T-cell (primary cell): Measurements from ENCODE around the gene ARHGEF12. TPM values are rescaled to one million over a fixed set of nuclear protein-coding genes. Genes with fewer than 3 reads are reported as not detected.

ENCODE experiments used
- ATAC-seq, 4 experiments: fragments of 200-7000 bp in 3 of 4; fragments of 150-1000 bp in 1 of 4; cut with Tn5 transposase; replicated peaks in 1 of 4; 1 replicate in 3 of 4; 2 replicates in 1 of 4; pipeline ENCODE4 v1.10.0; 2021; ENCODE audit warnings: moderate library complexity in 3 of 4, mild to moderate bottlenecking in 2 of 4, moderate number of reproducible peaks in 1 of 4
- CTCF ChIA-PET, 2 donors: fragments of 300-600 bp; sonication (Branson Sonifier 250); formaldehyde crosslinking; loops; one replicate each; lab custom pipeline; 2022; ENCODE audit warnings: antibody characterized with exemption in 2 of 2; lab: Charles Lee
- POLR2A ChIA-PET, 2 donors: fragments of 300-600 bp; sonication (Branson Sonifier 250); formaldehyde crosslinking; loops; one replicate each; lab custom pipeline; 2022; ENCODE audit warnings: antibody characterized with exemption in 2 of 2; lab: Charles Lee
- DNase-seq, 35 experiments: peaks; one replicate each; pipeline versions ENCODE4 v3.0.0 to v3.0.0-alpha.2; 2013 to 2023
- H3K27ac ChIP-seq: one replicate; pipeline ENCODE4 v1.5.1; 2013; ENCODE audit warnings: low read length
- H3K27me3 ChIP-seq, 2 experiments: replicated peaks in 1 of 2; 1 replicate in 1 of 2; 2 replicates in 1 of 2; pipeline versions ENCODE4 v1.6.1 to v1.7.0; 2013; ENCODE audit warnings: low read length in 1 of 2, mixed read lengths in 1 of 2; ENCODE audit not compliant: control insufficient read depth in 2 of 2, insufficient read depth in 2 of 2; ENCODE audit errors: extremely low read depth in 1 of 2
- H3K36me3 ChIP-seq, 2 donors: 1 replicate in 1 of 2; 2 replicates in 1 of 2; pipeline versions ENCODE4 v1.6.1 to v1.7.0; 2013; ENCODE audit warnings: low read length in 1 of 2; ENCODE audit not compliant: control insufficient read depth in 2 of 2, insufficient read depth in 1 of 2; ENCODE audit errors: extremely low read depth in 1 of 2
- H3K4me1 ChIP-seq, 2 experiments: 1 replicate in 1 of 2; 2 replicates in 1 of 2; pipeline versions ENCODE4 v1.6.1 to v1.7.0; 2013; ENCODE audit warnings: low read length in 2 of 2, mixed read lengths in 1 of 2; ENCODE audit not compliant: insufficient read depth in 2 of 2, control insufficient read depth in 1 of 2; ENCODE audit errors: extremely low read depth in 1 of 2
- H3K4me3 ChIP-seq, 2 donors: 1 replicate in 1 of 2; 2 replicates in 1 of 2; pipeline versions ENCODE4 v1.5.1 to v1.7.0; 2013; ENCODE audit warnings: mild to moderate bottlenecking in 2 of 2, low read length in 1 of 2, moderate library complexity in 1 of 2; ENCODE audit not compliant: control insufficient read depth in 1 of 2; ENCODE audit errors: extremely low read depth in 1 of 2
- H3K9me3 ChIP-seq: 2 replicates; pipeline ENCODE4 v1.7.0; 2013
- H3K27ac Mint-ChIP-seq, 2 donors: one replicate each; pipeline ENCODE4 v1.8.0; 2020 to 2021; ENCODE audit warnings: mild to moderate bottlenecking in 2 of 2, mixed read lengths in 2 of 2
- H3K27me3 Mint-ChIP-seq, 2 donors: one replicate each; pipeline ENCODE4 v1.8.0; 2021 to 2022; ENCODE audit warnings: mixed read lengths in 2 of 2
- H3K36me3 Mint-ChIP-seq: one replicate; pipeline ENCODE4 v1.8.0; 2021; ENCODE audit warnings: mixed read lengths
- H3K4me1 Mint-ChIP-seq, 3 donors: one replicate each; pipeline ENCODE4 v1.8.0; 2020 to 2022; ENCODE audit warnings: mixed read lengths in 3 of 3, mild to moderate bottlenecking in 1 of 3
- H3K4me3 Mint-ChIP-seq, 3 donors: one replicate each; pipeline ENCODE4 v1.8.0; 2020 to 2022; ENCODE audit warnings: mild to moderate bottlenecking in 3 of 3, mixed read lengths in 3 of 3, moderate library complexity in 3 of 3
- H3K9me3 Mint-ChIP-seq, 3 donors: one replicate each; pipeline ENCODE4 v1.8.0; 2020 to 2022; ENCODE audit warnings: mixed read lengths in 3 of 3
- WGBS: methylation state at CpG from one replicate; pipeline ENCODE4 v1.1.5; 2013; ENCODE audit warnings: missing lambda C conversion rate; ENCODE audit not compliant: insufficient coverage; 5-methylcytosine and 5-hydroxymethylcytosine counted together
- total RNA-seq, 35 experiments: library from RNA in 6 of 35; stranded (reverse) in 6 of 35; fragments of 120-200 nt in 1 of 35; gene quantifications; one replicate each; pipeline versions ENCODE4 v1.2.1 to v1.2.4 and lab custom pipeline; 2013 to 2026

ARHGEF12 gene
- total RNA-seq, 5 donors from 2014 or later (not counting 1 experiment from before 2014, with no cell fraction given), result 4.8 to 12.8 (median 8.0) TPM

DNA sequence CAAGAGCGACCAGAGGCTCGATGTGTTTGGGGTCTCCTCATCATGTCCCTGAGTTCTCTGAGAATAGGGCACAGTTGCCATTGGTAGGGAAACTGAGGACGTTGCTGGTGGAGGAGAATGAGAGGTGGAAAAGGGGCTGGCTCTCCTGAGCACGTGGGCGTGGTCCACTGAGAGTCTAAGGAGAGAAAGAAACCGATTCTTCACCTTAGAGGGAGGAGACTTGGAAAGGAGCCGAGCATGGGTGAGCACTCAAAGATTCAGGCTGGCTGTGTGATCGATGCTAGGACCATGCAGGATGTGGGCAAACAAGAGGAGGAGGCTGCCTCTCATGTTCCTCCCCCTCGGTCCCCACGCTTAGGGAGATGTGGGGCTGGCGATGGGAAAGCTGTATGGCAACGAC, 30.9 kb upstream of the ARHGEF12 start:
- Histone ChIP-seq H3K36me3 (no peaks in the 10 kb centered on the region), H3K4me3 (no peak overlapping the region), H3K27me3 (peaks cover 0 to 45% of the 10 kb centered on the region in 2 experiments), H3K27ac (no peak overlapping the region), H3K9me3 (no peaks in the 10 kb centered on the region), H3K4me1 (no peaks in the 10 kb centered on the region)
- WGBS, result 79% methylated on average over 9 of the region's 12 CpGs
- Mint-ChIP-seq H3K4me1 (no peaks in the 10 kb centered on the region), H3K27me3 (peaks cover 8 to 23% of the 10 kb centered on the region in 2 donors), H3K36me3 (no peaks in the 10 kb centered on the region), H3K27ac (no peak overlapping the region), H3K4me3 (no peak overlapping the region), H3K9me3 (no peaks in the 10 kb centered on the region)
- ATAC-seq, result no peak
- no peak for DNase-seq
- CTCF ChIA-PET, result no interaction called here
- POLR2A ChIA-PET, result no interaction called here

DNA sequence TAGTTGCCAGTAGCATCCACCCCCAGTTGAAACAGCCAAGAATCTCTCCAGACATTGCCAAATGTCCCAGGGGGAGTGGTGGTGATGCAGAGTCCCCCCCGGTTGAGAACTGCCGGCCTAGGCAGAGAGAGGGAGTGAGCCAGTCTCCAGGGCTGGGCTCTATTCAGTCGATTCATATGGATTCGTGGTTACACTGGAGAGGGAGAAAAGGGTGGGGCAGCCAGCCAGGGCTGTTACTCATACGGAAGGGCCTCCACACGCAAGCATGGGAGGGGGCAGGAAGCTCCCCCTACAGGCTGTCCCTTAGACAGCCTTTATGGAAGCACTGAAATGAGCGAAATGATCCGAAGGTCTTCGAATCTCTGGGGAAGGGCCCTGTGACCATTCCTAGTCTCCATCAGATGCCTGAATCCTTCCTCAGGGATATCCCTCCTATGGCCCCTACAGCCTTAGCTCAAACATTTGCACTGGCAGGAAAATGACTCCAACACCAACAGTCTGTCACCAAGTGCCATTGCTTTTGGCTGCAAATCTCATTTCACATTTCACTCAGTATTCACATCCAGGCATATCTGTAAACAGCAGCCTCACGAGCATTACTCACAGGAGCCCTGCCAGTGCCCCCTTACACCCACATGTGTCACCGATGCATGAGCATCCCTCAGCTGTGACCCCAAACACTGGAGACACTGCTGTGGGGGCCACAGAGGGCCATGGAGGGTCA, 29.5 kb upstream of the ARHGEF12 start:
- Histone ChIP-seq H3K9me3 (no peaks in the 10 kb centered on the region), H3K36me3 (no peaks in the 10 kb centered on the region), H3K4me3 (no peak overlapping the region), H3K4me1 (no peaks in the 10 kb centered on the region), H3K27me3 (peaks cover 0 to 41% of the 10 kb centered on the region in 2 experiments), H3K27ac (no peak overlapping the region)
- 69% methylated on average over 7 of the region's 11 CpGs for WGBS
- DNase-seq, result no peak
- no peaks in the 10 kb centered on the region for H3K36me3 Mint-ChIP-seq
- H3K27me3 Mint-ChIP-seq, result peaks cover 8 to 23% of the 10 kb centered on the region in 2 donors
- H3K27ac Mint-ChIP-seq, result no peak overlapping the region
- no peaks in the 10 kb centered on the region for H3K9me3 Mint-ChIP-seq
- no peaks in the 10 kb centered on the region for H3K4me1 Mint-ChIP-seq
- no peak for ATAC-seq
- no peak overlapping the region for H3K4me3 Mint-ChIP-seq
- ChIA-PET POLR2A (no interaction called here), CTCF (no interaction called here)

DNA sequence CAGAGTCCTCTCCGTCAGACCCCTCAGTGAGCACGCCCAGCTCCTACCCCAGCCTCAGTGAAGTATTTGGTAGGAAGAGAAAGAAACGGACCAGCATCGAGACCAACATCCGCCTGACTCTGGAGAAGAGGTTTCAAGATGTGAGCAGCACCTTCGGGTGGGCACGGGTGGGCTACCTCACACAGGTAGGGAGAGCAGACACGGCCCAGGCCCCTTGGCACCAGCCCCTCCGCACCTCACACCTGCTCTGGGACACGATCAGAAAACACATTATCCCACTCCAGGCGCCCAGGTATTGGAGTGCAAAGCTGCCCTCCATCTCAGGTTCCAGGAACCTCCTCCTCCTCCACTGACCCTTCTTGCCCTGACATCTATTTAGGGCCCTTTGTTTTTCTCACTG, 28.7 kb upstream of the ARHGEF12 start:
- H3K27me3 Mint-ChIP-seq, result peaks cover 7 to 18% of the 10 kb centered on the region in 2 donors
- Histone ChIP-seq H3K4me3 (no peak overlapping the region), H3K4me1 (no peaks in the 10 kb centered on the region), H3K27ac (no peak overlapping the region), H3K27me3 (peaks cover 0 to 35% of the 10 kb centered on the region in 2 experiments), H3K9me3 (no peaks in the 10 kb centered on the region), H3K36me3 (no peaks in the 10 kb centered on the region)
- no peak overlapping the region for H3K27ac Mint-ChIP-seq
- DNase-seq (no peak), ATAC-seq (no peak)
- no peak overlapping the region for H3K4me3 Mint-ChIP-seq
- no peaks in the 10 kb centered on the region for H3K4me1 Mint-ChIP-seq
- ChIA-PET POLR2A (no interaction called here), CTCF (no interaction called here)
- H3K9me3 Mint-ChIP-seq, result no peaks in the 10 kb centered on the region
- WGBS, result 81% methylated on average over 8 of the region's 11 CpGs
- H3K36me3 Mint-ChIP-seq, result no peaks in the 10 kb centered on the region

DNA sequence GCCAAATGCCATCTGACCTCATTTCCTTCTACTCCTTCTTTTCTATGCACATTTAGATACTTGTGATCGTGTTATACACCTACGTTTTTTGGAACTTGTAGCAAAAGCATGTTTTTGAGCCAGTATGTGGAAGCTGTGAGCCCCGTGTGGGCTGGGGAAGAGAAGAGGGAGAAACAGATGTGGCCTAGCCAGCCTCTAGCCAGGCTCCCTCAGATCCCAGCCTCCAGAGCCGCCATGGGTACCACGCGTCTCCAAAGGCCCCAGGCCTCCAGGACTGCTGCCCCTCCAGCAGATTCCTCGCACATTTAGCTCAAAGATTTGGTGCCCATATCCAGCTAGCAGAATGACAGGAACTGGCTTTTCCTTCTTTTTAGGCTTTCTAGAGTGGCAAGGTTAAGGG, 28.1 kb upstream of the ARHGEF12 start:
- no peaks in the 10 kb centered on the region for H3K36me3 Mint-ChIP-seq
- no peak for ATAC-seq
- Histone ChIP-seq H3K9me3 (no peaks in the 10 kb centered on the region), H3K4me3 (no peak overlapping the region), H3K36me3 (no peaks in the 10 kb centered on the region), H3K27ac (no peak overlapping the region), H3K4me1 (no peaks in the 10 kb centered on the region), H3K27me3 (peaks cover 0 to 30% of the 10 kb centered on the region in 2 experiments)
- no peaks in the 10 kb centered on the region for H3K9me3 Mint-ChIP-seq
- no peak overlapping the region for H3K27ac Mint-ChIP-seq
- DNase-seq, result no peak
- H3K4me3 Mint-ChIP-seq, result no peak overlapping the region
- no peaks in the 10 kb centered on the region for H3K4me1 Mint-ChIP-seq
- ChIA-PET POLR2A (no interaction called here), CTCF (interaction anchor here in 1 of 2 donors (0.6 kb wide), 1 partner anchor 13 kb away, joined by 3 read pairs; no protein-coding TSS in a partner anchor)
- peaks cover 12 to 16% of the 10 kb centered on the region in 2 donors for H3K27me3 Mint-ChIP-seq
- 84% methylated on average over 5 of the region's 7 CpGs for WGBS

DNA sequence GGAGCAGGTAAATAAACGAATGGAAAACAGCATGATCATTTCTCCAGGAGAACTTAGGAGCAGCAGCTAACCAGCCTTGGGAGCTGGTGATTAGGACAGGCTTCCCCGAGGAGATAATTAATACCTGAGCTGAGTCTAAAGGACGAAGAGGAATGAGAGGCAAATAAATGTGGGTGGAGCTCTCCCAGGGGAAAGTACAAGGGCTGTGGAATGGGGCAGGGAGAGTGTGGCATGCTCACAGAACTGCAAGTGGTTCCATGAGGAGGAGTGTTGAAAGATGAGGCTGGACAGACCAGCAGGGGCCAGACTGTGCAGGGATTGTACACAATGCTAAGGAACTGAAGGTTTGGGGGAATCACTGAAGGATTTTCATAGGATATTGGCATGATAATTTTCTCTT, 25.3 kb upstream of the ARHGEF12 start:
- POLR2A ChIA-PET, result no interaction called here
- CTCF ChIA-PET, result no interaction called here
- no peak overlapping the region for H3K4me3 Mint-ChIP-seq

DNA sequence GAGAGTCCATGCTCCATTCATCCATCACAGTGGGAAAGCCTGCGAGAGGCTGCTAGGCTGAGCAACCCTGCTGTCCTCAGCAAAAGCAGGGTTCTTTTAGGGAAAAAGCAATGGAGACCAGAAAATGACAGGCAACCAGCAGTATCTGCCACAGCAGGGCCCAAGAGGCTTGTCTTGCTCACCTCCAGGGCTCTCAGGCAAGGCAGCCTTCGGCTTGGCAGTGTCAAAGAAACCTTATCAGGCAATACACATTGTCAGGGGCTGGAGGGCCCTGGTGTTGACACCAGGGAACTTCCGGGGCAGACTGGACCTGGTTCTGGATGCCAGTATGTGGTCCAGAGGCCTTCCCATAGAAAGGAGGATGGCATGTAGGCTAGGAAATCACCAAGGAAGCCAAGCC, 21.4 kb upstream of the ARHGEF12 start:
- Histone ChIP-seq H3K27ac (no peak overlapping the region), H3K27me3 (peaks cover 0 to 12% of the 10 kb centered on the region in 2 experiments), H3K4me1 (no peaks in the 10 kb centered on the region), H3K36me3 (no peaks in the 10 kb centered on the region), H3K4me3 (no peak overlapping the region), H3K9me3 (no peaks in the 10 kb centered on the region)
- Mint-ChIP-seq H3K27me3 (peaks cover 9 to 23% of the 10 kb centered on the region in 2 donors), H3K4me1 (no peaks in the 10 kb centered on the region), H3K4me3 (no peak overlapping the region), H3K27ac (no peak overlapping the region), H3K36me3 (no peaks in the 10 kb centered on the region), H3K9me3 (no peaks in the 10 kb centered on the region)
- WGBS, result 88% methylated on average over 3 of the region's 3 CpGs
- ATAC-seq, result no peak
- ChIA-PET CTCF (interaction anchor here in 1 of 2 donors (2.2 kb wide), 1 partner anchor 12 kb away, joined by 7 read pairs; no protein-coding TSS in a partner anchor), POLR2A (no interaction called here)
- DNase-seq, result no peak

More for the DNA sequence above, 25.3 kb upstream of the ARHGEF12 start:
- Histone ChIP-seq H3K27ac (no peak overlapping the region), H3K9me3 (no peaks in the 10 kb centered on the region), H3K36me3 (no peaks in the 10 kb centered on the region), H3K27me3 (peaks cover 0 to 25% of the 10 kb centered on the region in 2 experiments), H3K4me1 (no peaks in the 10 kb centered on the region), H3K4me3 (no peak overlapping the region)
- ATAC-seq (no peak), DNase-seq (no peak)
- Mint-ChIP-seq H3K9me3 (no peaks in the 10 kb centered on the region), H3K27ac (no peak overlapping the region), H3K36me3 (no peaks in the 10 kb centered on the region), H3K4me1 (no peaks in the 10 kb centered on the region), H3K27me3 (peaks cover 7 to 11% of the 10 kb centered on the region in 2 donors)
- 67% methylated on average over 3 of the region's 3 CpGs for WGBS
